SK-N-SH (cell line): ENCODE measurements around the gene SFXN5. TPM values are rescaled to one million over a fixed set of nuclear protein-coding genes. Genes with fewer than 3 reads are reported as not detected.

Source experiments
- CTCF ChIA-PET: fragments of 300-600, 350-600 bp; formaldehyde crosslinking; extraction: SDS; loops from one replicate; lab custom pipeline; 2021; lab: Yijun Ruan, JAX
- POLR2A ChIA-PET: fragments of 350-600 bp; sonication (Branson Sonifier 250); formaldehyde crosslinking; extraction: SDS; loops from one replicate; lab custom pipeline; 2020; ENCODE audit warnings: antibody characterized with exemption, inconsistent platforms; lab: Yijun Ruan, JAX
- DNase-seq: peaks from one replicate; pipeline ENCODE4 v3.0.0; 2012
- H2AFZ ChIP-seq: fragments of 200-600 bp; sonication (generic); 2 replicates; pipeline ENCODE4 v1.8.1; 2016; ENCODE audit warnings: antibody characterized with exemption, mild to moderate bottlenecking, low read depth
- H3F3A ChIP-seq: fragments of 200-600 bp; sonication (generic); replicated peaks from 2 replicates; pipeline ENCODE3; 2016; ENCODE audit warnings: antibody characterized with exemption, mild to moderate bottlenecking; ENCODE audit not compliant: insufficient read depth
- H3K27ac ChIP-seq, 2 experiments: fragments of 200-500 bp in 1 of 2; fragments of 200-600 bp in 1 of 2; sonication (Bioruptor generic) in 1 of 2; sonication (generic), shearing (Covaris generic) in 1 of 2; 2 replicates each; pipeline versions ENCODE4 v1.5.1 to v1.6.1; 2014 to 2016; ENCODE audit warnings: low read depth in 2 of 2, inconsistent platforms in 1 of 2, low read length in 1 of 2, mild to moderate bottlenecking in 1 of 2, mixed read lengths in 1 of 2
- H3K27me3 ChIP-seq: fragments of 200-600 bp; sonication (generic), shearing (Covaris generic); 2 replicates; pipeline ENCODE4 v1.6.1; 2016; ENCODE audit warnings: mixed run types; ENCODE audit not compliant: insufficient read depth
- H3K36me3 ChIP-seq, 2 experiments: fragments of 200-500 bp in 1 of 2; fragments of 200-600 bp in 1 of 2; sonication (Bioruptor generic) in 1 of 2; sonication (generic) in 1 of 2; replicated peaks in 1 of 2; 2 replicates each; pipeline versions ENCODE3 to v1.5.1; 2014 to 2016; ENCODE audit warnings: low read length in 1 of 2, mild to moderate bottlenecking in 1 of 2; ENCODE audit not compliant: insufficient read depth in 2 of 2, control insufficient read depth in 1 of 2
- H3K4me1 ChIP-seq, 2 experiments: fragments of 200-500 bp in 1 of 2; fragments of 200-600 bp in 1 of 2; sonication (Bioruptor generic) in 1 of 2; sonication (generic), shearing (Covaris generic) in 1 of 2; 2 replicates each; pipeline versions ENCODE4 v1.5.1 to v1.6.1; 2014 to 2016; ENCODE audit warnings: low read depth in 1 of 2, low read length in 1 of 2, mixed run types in 1 of 2; ENCODE audit not compliant: insufficient read depth in 2 of 2, control insufficient read depth in 1 of 2
- H3K4me2 ChIP-seq: fragments of 200-600 bp; sonication (generic), shearing (Covaris generic); 2 replicates; pipeline ENCODE4 v1.6.1; 2017; ENCODE audit warnings: mixed run types
- H3K4me3 ChIP-seq, 2 experiments: fragments of 200-500 bp in 1 of 2; fragments of 200-600 bp in 1 of 2; sonication (Bioruptor generic) in 1 of 2; sonication (generic), shearing (Covaris generic) in 1 of 2; 2 replicates each; pipeline versions ENCODE4 v1.5.1 to v1.8.1; 2014 to 2016; ENCODE audit warnings: low read depth in 2 of 2, inconsistent platforms in 1 of 2, low read length in 1 of 2, mild to moderate bottlenecking in 1 of 2, mixed read lengths in 1 of 2, moderate library complexity in 1 of 2
- H3K79me2 ChIP-seq: fragments of 200-600 bp; sonication (generic); 2 replicates; pipeline ENCODE4 v1.8.1; 2017; ENCODE audit warnings: mild to moderate bottlenecking; ENCODE audit not compliant: insufficient read depth
- H3K9ac ChIP-seq: fragments of 200-600 bp; sonication (generic); 2 replicates; pipeline ENCODE4 v1.6.1; 2017; ENCODE audit warnings: mixed run types
- H3K9me2 ChIP-seq: fragments of 200-600 bp; sonication (generic); 2 replicates; pipeline ENCODE4 v1.6.1; 2017; ENCODE audit warnings: mixed run types
- H3K9me3 ChIP-seq: fragments of 200-600 bp; sonication (generic); 2 replicates; pipeline ENCODE4 v1.6.1; 2017; ENCODE audit warnings: mixed run types, mild to moderate bottlenecking, moderate library complexity
- H4K20me1 ChIP-seq: fragments of 200-600 bp; sonication (generic); 2 replicates; pipeline ENCODE4 v1.6.1; 2017; ENCODE audit warnings: mild to moderate bottlenecking, mixed run types; ENCODE audit not compliant: insufficient read depth
- CHD2 ChIP-seq: fragments of 150-350 bp; IDR thresholded peaks from 2 replicates; pipeline ENCODE4 v1.6.1; 2018; ENCODE audit warnings: low read length; ENCODE audit not compliant: partially characterized antibody
- EZH2phosphoT487 ChIP-seq: fragments of 200-600 bp; sonication (generic); IDR thresholded peaks from 2 replicates; pipeline ENCODE4 v1.6.1; 2017; ENCODE audit warnings: low read depth, mixed run types, mild to moderate bottlenecking, antibody characterized with exemption, moderate library complexity, borderline replicate concordance
- FOSL2 ChIP-seq: IDR thresholded peaks from 2 replicates; pipeline ENCODE4 v1.4.0; 2012; ENCODE audit warnings: low read depth, mild to moderate bottlenecking, moderate library complexity, borderline replicate concordance
- FOXM1 ChIP-seq: IDR thresholded peaks from 2 replicates; pipeline ENCODE4 v1.4.0; 2012; ENCODE audit warnings: low read depth, mild to moderate bottlenecking
- GATA2 ChIP-seq: sonication (generic); formaldehyde crosslinking; IDR thresholded peaks from 2 replicates; pipeline ENCODE4 v1.5.0; 2020; ENCODE audit warnings: mild to moderate bottlenecking, missing genetic modification reagents
- MEF2A ChIP-seq: IDR thresholded peaks from 2 replicates; pipeline ENCODE4 v1.4.0; 2012; ENCODE audit warnings: low read depth, borderline replicate concordance
- NRF1 ChIP-seq: IDR thresholded peaks from 2 replicates; pipeline ENCODE4 v1.6.1; 2012; ENCODE audit warnings: low read depth, mild to moderate bottlenecking, low read length
- RAD21 ChIP-seq: IDR thresholded peaks from 2 replicates; pipeline ENCODE4 v1.6.1; 2012; ENCODE audit warnings: mild to moderate bottlenecking, low read length
- RCOR1 ChIP-seq: fragments of 150-350 bp; IDR thresholded peaks from 2 replicates; pipeline ENCODE4 v1.6.1; 2017; ENCODE audit warnings: antibody characterized with exemption, low read length
- REST ChIP-seq: IDR thresholded peaks from 2 replicates; pipeline ENCODE4 v1.6.1; 2012; ENCODE audit warnings: mild to moderate bottlenecking, low read depth, low read length, moderate library complexity
- RXRA ChIP-seq: IDR thresholded peaks from 2 replicates; pipeline ENCODE4 v1.4.0; 2012; ENCODE audit warnings: low read depth, mild to moderate bottlenecking, borderline replicate concordance
- TAF1 ChIP-seq: IDR thresholded peaks from 2 replicates; pipeline ENCODE4 v1.6.1; 2012; ENCODE audit warnings: low read depth, mild to moderate bottlenecking, low read length, moderate library complexity, borderline replicate concordance
- TCF12 ChIP-seq: IDR thresholded peaks from 2 replicates; pipeline ENCODE4 v1.4.0; 2012
- TEAD4 ChIP-seq: IDR thresholded peaks from 2 replicates; pipeline ENCODE4 v1.4.0; 2012; ENCODE audit warnings: mild to moderate bottlenecking, borderline replicate concordance; ENCODE audit not compliant: insufficient read depth
- YY1 ChIP-seq: IDR thresholded peaks from 2 replicates; pipeline ENCODE4 v1.4.0; 2012; ENCODE audit warnings: low read depth, mild to moderate bottlenecking
- WGBS: methylation state at CpG from one replicate; pipeline ENCODE4 v1.1.6; 2017; ENCODE audit warnings: low lambda C conversion rate; 5-methylcytosine and 5-hydroxymethylcytosine counted together
- polyA plus RNA-seq, 3 experiments: library from polyadenylated mRNA; depleted of rRNA; stranded (reverse); fragments of >200 nt; gene quantifications; 2 replicates each; pipeline ENCODE4 v1.2.3, GENCODE V29; 2012
- TF ChIP-seq, protein P1 (sequence below): fragments of 150-350 bp; IDR thresholded peaks from 2 replicates; pipeline ENCODE4 v1.6.1; 2017; ENCODE audit warnings: antibody characterized with exemption, low read length, low read depth, borderline replicate concordance
- TF ChIP-seq, protein P2 (sequence below): IDR thresholded peaks from 2 replicates; pipeline ENCODE4 v1.4.0; 2012; ENCODE audit warnings: low read depth, borderline replicate concordance
- TF ChIP-seq, protein P3 (sequence below): fragments of 200-600 bp; sonication (generic); IDR thresholded peaks from 2 replicates; pipeline ENCODE4 v1.6.1; 2017; ENCODE audit warnings: antibody characterized with exemption, mild to moderate bottlenecking, moderate library complexity

The SFXN5 gene
- polyA plus RNA-seq, 1 of the 3 experiments (the other 2 are of a cell fraction): 9.9 TPM

DNA sequence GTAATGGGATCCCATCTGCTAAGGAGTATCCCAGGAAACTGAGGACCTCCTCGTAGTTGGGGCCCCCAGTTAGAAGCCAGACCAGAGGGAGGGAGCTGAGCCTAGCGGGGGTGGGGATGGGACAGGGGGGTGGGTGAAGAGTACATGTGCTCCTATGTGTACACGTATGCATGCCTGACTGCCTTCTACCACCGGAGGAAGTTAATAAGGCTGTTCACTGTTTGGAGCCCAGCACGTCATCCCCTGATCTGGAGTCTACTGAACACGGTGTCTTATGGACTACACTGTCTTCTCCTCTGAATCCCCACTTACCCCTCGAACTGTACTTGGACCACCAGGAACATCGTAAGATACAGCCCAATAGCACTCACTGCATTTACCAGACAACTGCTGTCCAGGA, 68.5 kb downstream of the SFXN5 start:
- no peaks in the 10 kb centered on the region for H3F3A ChIP-seq
- H3K4me2 ChIP-seq: no peak overlapping the region
- no peak overlapping the region for H3K4me3 ChIP-seq
- H3K4me1 ChIP-seq: no peaks in the 10 kb centered on the region; a peak in 1 of 4 replicates
- no peaks in the 10 kb centered on the region for H3K27me3 ChIP-seq
- H3K36me3 ChIP-seq: peaks cover 0 to 4% of the 10 kb centered on the region in 2 experiments
- ChIA-PET CTCF (interaction anchor here (1.1 to 1.3 kb wide), 3 partner anchors 9 to 28 kb away, joined by 3 to 4 read pairs (median 4); no protein-coding TSS in a partner anchor), POLR2A (no interaction called here)
- no peak overlapping the region for H2AFZ ChIP-seq
- no peaks in the 10 kb centered on the region for H4K20me1 ChIP-seq
- H3K9me2 ChIP-seq: no peaks in the 10 kb centered on the region
- H3K9me3 ChIP-seq: no peaks in the 10 kb centered on the region
- TF ChIP-seq CHD2 (no peak), TEAD4 (no peak), MEF2A (no peak), GATA2 (no peak), RXRA (no peak), EZH2phosphoT487 (no peak), RAD21 (no peak), TCF12 (no peak), REST (no peak), FOSL2 (no peak), YY1 (no peak), RCOR1 (no peak), TAF1 (no peak), FOXM1 (no peak), NRF1 (no peak)
- TF ChIP-seq, protein P1, sequence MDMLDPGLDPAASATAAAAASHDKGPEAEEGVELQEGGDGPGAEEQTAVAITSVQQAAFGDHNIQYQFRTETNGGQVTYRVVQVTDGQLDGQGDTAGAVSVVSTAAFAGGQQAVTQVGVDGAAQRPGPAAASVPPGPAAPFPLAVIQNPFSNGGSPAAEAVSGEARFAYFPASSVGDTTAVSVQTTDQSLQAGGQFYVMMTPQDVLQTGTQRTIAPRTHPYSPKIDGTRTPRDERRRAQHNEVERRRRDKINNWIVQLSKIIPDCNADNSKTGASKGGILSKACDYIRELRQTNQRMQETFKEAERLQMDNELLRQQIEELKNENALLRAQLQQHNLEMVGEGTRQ: no peak
- TF ChIP-seq, protein P2, sequence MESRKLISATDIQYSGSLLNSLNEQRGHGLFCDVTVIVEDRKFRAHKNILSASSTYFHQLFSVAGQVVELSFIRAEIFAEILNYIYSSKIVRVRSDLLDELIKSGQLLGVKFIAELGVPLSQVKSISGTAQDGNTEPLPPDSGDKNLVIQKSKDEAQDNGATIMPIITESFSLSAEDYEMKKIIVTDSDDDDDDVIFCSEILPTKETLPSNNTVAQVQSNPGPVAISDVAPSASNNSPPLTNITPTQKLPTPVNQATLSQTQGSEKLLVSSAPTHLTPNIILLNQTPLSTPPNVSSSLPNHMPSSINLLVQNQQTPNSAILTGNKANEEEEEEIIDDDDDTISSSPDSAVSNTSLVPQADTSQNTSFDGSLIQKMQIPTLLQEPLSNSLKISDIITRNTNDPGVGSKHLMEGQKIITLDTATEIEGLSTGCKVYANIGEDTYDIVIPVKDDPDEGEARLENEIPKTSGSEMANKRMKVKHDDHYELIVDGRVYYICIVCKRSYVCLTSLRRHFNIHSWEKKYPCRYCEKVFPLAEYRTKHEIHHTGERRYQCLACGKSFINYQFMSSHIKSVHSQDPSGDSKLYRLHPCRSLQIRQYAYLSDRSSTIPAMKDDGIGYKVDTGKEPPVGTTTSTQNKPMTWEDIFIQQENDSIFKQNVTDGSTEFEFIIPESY: no peak
- TF ChIP-seq, protein P3, sequence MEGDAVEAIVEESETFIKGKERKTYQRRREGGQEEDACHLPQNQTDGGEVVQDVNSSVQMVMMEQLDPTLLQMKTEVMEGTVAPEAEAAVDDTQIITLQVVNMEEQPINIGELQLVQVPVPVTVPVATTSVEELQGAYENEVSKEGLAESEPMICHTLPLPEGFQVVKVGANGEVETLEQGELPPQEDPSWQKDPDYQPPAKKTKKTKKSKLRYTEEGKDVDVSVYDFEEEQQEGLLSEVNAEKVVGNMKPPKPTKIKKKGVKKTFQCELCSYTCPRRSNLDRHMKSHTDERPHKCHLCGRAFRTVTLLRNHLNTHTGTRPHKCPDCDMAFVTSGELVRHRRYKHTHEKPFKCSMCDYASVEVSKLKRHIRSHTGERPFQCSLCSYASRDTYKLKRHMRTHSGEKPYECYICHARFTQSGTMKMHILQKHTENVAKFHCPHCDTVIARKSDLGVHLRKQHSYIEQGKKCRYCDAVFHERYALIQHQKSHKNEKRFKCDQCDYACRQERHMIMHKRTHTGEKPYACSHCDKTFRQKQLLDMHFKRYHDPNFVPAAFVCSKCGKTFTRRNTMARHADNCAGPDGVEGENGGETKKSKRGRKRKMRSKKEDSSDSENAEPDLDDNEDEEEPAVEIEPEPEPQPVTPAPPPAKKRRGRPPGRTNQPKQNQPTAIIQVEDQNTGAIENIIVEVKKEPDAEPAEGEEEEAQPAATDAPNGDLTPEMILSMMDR: no peak
- TF ChIP-seq, all 33 proteins: peak for 0
- Histone ChIP-seq H3K9ac (no peak overlapping the region), H3K79me2 (no peaks in the 10 kb centered on the region), H3K27ac (no peak overlapping the region)
- WGBS: 97% methylated on average over 7 of the region's 8 CpGs
- DNase-seq: no peak
